Peyer's patch (tissue), 4 donors: ENCODE results near the gene CCDC188. TPM values are rescaled to one million over a fixed set of nuclear protein-coding genes. Genes with fewer than 3 reads are reported as not detected.

Experiments used
- DNase-seq, 3 donors: peaks; one replicate each; pipeline ENCODE4 v3.0.0-alpha.2; 2017 to 2019
- H3K27ac ChIP-seq, 4 donors: fragments of 200-600 bp; sonication (generic); one replicate each; pipeline ENCODE4 v1.5.1; 2016 to 2019
- H3K27me3 ChIP-seq, 2 donors: fragments of 200-600 bp; sonication (generic); one replicate each; pipeline ENCODE4 v1.5.1; 2019
- H3K36me3 ChIP-seq, 3 donors: fragments of 200-600 bp; sonication (generic); one replicate each; pipeline ENCODE4 v1.5.1; 2016 to 2019
- H3K4me1 ChIP-seq, 4 donors: fragments of 200-600 bp; sonication (generic); one replicate each; pipeline ENCODE4 v1.5.1; 2016 to 2019
- H3K4me3 ChIP-seq, 4 donors: fragments of 200-600 bp; sonication (generic); 1 replicate in 3 of 4; 2 replicates in 1 of 4; pipeline ENCODE4 v1.5.1; 2016 to 2019; ENCODE audit warnings: mild to moderate bottlenecking in 1 of 4
- H3K9me3 ChIP-seq, 4 donors: fragments of 200-600 bp; sonication (generic); one replicate each; pipeline ENCODE4 v1.5.1; 2016 to 2019; ENCODE audit warnings: mild to moderate bottlenecking in 1 of 4
- POLR2A ChIP-seq, 2 donors: fragments of 450-650 bp; IDR thresholded peaks; one replicate each; pipeline ENCODE4 v1.5.1; 2017; ENCODE audit warnings: antibody characterized with exemption in 2 of 2, mild to moderate bottlenecking in 2 of 2, moderate library complexity in 2 of 2
- total RNA-seq, 4 donors: library from RNA; depleted of rRNA; stranded (reverse); fragments of >200 nt; gene quantifications; one replicate each; pipeline ENCODE4 v1.1.0, GENCODE V29; 2016
- TF ChIP-seq, protein P1 (sequence below), 6 experiments: fragments of 450-650 bp in 4 of 6; fragments of 200-600 bp in 2 of 6; sonication (generic) in 1 of 6; IDR thresholded peaks; one replicate each; pipeline ENCODE4 v1.5.1; 2017 to 2019; ENCODE audit warnings: antibody characterized with exemption in 6 of 6, mild to moderate bottlenecking in 3 of 6, moderate library complexity in 1 of 6

CCDC188 gene
- total RNA-seq, 4 donors from 2014 or later: 6.6 TPM; not detected in 3

DNA sequence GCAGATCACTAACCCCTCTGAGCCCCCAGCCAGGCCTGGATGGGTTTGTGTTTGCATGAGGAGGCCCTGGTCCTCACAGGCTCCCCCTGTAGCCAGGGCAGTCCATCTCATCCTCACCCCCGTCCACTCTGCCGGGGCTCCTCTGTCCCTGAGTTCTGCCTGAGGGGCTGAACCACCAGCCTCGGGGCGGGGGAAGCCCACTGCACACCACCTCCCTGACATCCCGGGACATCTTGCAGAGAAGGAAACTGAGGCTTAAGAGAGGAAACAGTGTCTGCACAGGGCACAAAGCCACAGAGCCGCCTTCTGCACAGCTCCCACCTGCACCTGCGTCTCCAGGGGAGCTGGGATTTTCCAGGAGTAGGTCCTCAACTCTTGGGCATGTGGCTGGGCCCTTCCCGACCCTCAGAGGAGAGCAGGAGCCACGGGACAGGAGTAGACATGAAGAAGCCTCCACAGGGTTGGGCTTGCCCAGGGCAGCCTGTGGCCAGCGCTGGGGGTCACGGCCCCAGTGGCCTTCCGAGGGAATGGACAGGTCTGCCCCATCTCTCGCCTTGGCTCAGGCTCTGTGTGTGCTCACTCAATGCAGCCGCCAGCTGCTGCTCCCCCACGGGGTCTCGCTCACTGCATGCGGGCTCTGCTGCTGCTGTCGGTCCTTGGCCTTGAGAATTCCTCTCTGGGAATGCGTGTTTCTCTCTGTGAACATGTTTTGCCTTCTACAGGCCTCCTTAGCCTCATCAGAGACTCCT is 45.4 kb upstream of the CCDC188 start:
- Histone ChIP-seq H3K36me3 (no peaks in the 10 kb centered on the region), H3K27ac (no peak overlapping the region), H3K27me3 (no peaks in the 10 kb centered on the region), H3K4me1 (no peaks in the 10 kb centered on the region), H3K4me3 (no peak overlapping the region), H3K9me3 (no peaks in the 10 kb centered on the region)
- no peak for TF ChIP-seq POLR2A (IDR thresholded peaks at IDR 0.05)
- TF ChIP-seq, protein P1, sequence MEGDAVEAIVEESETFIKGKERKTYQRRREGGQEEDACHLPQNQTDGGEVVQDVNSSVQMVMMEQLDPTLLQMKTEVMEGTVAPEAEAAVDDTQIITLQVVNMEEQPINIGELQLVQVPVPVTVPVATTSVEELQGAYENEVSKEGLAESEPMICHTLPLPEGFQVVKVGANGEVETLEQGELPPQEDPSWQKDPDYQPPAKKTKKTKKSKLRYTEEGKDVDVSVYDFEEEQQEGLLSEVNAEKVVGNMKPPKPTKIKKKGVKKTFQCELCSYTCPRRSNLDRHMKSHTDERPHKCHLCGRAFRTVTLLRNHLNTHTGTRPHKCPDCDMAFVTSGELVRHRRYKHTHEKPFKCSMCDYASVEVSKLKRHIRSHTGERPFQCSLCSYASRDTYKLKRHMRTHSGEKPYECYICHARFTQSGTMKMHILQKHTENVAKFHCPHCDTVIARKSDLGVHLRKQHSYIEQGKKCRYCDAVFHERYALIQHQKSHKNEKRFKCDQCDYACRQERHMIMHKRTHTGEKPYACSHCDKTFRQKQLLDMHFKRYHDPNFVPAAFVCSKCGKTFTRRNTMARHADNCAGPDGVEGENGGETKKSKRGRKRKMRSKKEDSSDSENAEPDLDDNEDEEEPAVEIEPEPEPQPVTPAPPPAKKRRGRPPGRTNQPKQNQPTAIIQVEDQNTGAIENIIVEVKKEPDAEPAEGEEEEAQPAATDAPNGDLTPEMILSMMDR (IDR thresholded peaks at IDR 0.05): no peak
- no peak for DNase-seq

DNA sequence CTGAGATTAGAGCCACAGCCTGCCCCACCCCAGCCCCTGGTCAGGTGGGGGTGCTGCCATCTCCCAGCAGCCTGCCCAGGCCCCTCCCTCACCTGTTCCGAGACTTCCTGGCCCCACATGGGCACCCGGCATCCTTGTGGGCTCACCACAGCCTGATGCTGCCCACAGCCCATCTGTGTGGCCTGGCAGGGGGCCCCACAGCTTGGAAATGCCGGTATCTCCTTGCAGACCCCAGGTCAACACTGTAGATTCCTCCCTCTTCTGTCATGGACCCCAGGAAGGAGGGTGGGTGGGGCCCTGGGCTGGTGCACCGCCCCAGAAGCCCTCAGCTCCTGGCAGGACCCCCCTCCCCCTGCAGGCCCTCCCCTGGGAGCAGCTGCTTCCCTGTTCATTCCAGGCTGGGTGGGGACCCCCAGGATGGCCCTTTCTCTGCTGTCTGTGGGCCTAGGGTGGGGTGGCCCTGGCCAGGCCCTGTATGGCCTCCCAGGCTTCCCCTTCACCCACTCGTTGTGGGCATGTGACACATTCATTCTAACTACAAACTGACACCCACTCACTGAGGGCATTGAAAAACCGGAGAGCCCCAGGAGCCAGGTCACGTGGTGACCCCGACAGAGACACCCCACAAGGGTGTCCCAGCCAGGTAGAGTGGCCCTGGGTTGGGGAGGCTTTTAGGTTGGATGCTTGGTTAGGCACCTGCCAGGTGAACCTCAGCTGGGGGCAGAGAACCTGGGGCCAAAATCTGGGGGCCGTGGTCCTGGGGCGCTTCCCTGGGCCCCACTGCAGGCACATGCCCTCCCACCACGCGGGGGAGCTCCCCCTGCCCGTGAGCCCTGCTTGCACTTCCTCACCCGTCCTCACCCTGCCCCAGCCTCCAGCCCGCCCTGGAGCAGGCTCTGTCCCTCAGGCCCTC is 44.1 kb upstream of the CCDC188 start:
- Histone ChIP-seq H3K4me3 (no peak overlapping the region), H3K27ac (no peak overlapping the region), H3K4me1 (no peaks in the 10 kb centered on the region), H3K36me3 (no peaks in the 10 kb centered on the region), H3K9me3 (no peaks in the 10 kb centered on the region), H3K27me3 (no peaks in the 10 kb centered on the region)
- DNase-seq: no peak
- TF ChIP-seq, protein P1 (IDR thresholded peaks at IDR 0.05): no peak
- TF ChIP-seq POLR2A (IDR thresholded peaks at IDR 0.05): no peak

DNA sequence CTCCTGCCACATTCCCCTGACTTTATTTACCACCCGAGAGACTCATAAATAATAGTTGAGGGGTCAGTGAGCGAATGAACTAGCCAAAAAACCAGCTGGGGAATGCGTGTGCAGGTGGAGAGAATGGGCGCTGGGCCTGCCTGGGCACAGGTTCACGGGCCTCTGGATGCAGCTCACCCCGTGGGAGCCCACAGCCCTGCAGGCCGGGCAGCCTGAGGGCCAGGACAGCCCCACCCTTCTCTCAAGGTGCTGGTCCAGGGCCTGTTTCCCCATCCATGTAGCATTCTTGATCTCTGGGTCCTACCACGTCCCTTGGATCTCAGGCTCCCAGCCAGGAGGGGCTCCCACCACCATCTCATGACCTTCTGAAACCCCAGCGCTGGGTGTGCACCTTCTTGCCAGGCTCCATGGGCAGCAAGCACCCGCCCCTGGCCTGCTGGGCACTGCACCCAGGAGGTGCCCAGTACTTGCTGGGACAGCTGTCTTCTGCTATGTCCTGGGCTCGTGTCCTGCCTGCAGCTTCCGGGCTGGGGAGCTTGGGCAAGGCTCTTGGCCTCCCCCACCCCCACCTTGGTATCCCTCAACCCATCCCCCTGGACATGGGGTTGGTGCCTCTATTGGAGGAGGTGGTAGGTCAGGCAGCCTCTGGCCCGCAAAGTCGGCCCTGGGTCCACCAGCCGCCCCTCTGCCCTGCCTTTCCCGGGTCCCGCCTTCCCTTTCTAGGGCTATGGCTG is 43.1 kb upstream of the CCDC188 start:
- Histone ChIP-seq H3K27me3 (no peaks in the 10 kb centered on the region), H3K4me3 (no peak overlapping the region), H3K27ac (no peak overlapping the region), H3K4me1 (no peaks in the 10 kb centered on the region), H3K36me3 (no peaks in the 10 kb centered on the region), H3K9me3 (no peaks in the 10 kb centered on the region)
- TF ChIP-seq, protein P1 (IDR thresholded peaks at IDR 0.05): no peak
- TF ChIP-seq POLR2A (IDR thresholded peaks at IDR 0.05): no peak
- DNase-seq: no peak

DNA sequence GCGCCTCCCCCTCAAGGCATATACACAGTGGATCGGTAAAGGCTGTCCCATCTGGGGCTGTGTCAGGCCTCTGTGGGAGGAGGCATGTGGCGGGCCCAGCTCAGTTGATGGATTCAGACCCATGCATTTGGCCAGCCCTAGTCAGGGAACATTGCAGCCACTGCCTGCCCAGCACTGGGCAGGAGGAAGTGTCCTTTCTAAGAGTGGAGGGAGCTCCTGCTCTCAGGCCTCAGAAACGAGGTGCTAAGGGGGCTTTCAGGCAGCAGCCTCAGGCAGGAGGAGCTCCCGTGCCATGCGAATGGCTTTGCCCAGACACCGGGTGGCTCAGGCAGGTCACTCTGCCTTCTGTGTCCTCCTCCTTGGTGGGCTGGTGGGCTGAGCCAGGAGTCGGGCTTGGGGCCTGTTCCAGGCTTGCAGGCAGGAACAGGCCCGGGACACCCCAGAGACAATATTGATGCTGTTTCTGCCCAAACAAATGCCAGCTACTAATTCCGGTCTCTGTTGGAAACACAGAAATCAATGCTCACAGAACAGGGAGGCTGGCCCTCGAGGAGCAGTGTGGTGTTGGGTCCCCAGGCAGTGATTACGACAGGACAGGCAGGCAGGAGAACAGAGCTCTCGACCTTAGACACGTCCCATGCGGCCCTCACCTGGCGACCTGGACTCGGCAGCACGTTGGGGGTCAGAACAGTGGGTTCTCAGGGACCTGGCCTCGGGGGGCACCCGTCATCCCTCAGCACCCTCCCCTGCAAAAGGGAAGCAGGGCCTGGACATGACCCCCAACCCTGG is 42.3 kb upstream of the CCDC188 start:
- H3K9me3 ChIP-seq: no peaks in the 10 kb centered on the region

More for the DNA sequence above, 42.3 kb upstream of the CCDC188 start:
- TF ChIP-seq, protein P1 (IDR thresholded peaks at IDR 0.05): no peak
- TF ChIP-seq POLR2A (IDR thresholded peaks at IDR 0.05): no peak
- Histone ChIP-seq H3K27me3 (no peaks in the 10 kb centered on the region), H3K4me1 (no peaks in the 10 kb centered on the region), H3K4me3 (no peak overlapping the region), H3K27ac (no peak overlapping the region), H3K36me3 (no peaks in the 10 kb centered on the region)
- DNase-seq: no peak
